ENCODE results near the gene LYST. TPM values are rescaled to one million over a fixed set of nuclear protein-coding genes. Genes with fewer than 3 reads are reported as not detected.

Gene LYST
- total RNA-seq, 2 experiments from 2014 or later, result 4.0 to 8.2 TPM

DNA sequence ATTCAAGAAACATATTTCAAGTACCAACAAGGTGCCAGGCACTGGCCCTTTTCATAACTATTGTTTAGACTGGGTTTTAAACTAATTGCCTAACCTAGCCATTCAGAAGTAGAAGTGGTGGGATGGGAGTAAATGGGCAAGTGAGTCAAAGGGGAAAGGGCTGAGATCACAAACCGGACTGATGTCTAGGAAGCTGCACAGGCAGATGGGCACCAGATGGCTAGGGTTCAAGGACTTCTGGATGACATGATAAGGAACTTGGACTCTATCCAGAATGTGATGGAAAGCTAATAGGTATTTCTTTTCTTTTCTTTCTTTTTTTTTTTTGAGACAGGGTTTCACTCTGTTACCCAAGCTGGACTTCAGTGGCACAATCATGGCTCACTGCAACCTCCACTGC lies 46.6 kb downstream of the LYST start:
- Histone ChIP-seq H3K4me1 (ENCODE audit: insufficient read depth, low read length, poor library complexity, severe bottlenecking) (no peaks in the 10 kb centered on the region), H3K36me3 (ENCODE audit: insufficient read depth, low read length) (no peaks in the 10 kb centered on the region), H3K27ac (ENCODE audit: low read depth, low read length, poor library complexity, severe bottlenecking) (no peak overlapping the region), H3K4me2 (ENCODE audit: low read length) (no peak overlapping the region), H3K9me2 (ENCODE audit: insufficient read depth, low read length) (no peaks in the 10 kb centered on the region), H3K79me2 (ENCODE audit: insufficient read depth, low read depth, low read length) (no peaks in the 10 kb centered on the region), H2AFZ (ENCODE audit: low read length) (no peak overlapping the region), H3K4me3 (ENCODE audit: low read depth, low read length, poor library complexity, severe bottlenecking) (no peak overlapping the region), H3K9me3 (ENCODE audit: low read length) (no peaks in the 10 kb centered on the region), H4K20me1 (ENCODE audit: insufficient read depth, low read length) (no peaks in the 10 kb centered on the region)
- intact Hi-C loops (cut with micrococcal nuclease; ENCODE audit: unreplicated experiment), result no loop called here
- TF ChIP-seq, protein P1, sequence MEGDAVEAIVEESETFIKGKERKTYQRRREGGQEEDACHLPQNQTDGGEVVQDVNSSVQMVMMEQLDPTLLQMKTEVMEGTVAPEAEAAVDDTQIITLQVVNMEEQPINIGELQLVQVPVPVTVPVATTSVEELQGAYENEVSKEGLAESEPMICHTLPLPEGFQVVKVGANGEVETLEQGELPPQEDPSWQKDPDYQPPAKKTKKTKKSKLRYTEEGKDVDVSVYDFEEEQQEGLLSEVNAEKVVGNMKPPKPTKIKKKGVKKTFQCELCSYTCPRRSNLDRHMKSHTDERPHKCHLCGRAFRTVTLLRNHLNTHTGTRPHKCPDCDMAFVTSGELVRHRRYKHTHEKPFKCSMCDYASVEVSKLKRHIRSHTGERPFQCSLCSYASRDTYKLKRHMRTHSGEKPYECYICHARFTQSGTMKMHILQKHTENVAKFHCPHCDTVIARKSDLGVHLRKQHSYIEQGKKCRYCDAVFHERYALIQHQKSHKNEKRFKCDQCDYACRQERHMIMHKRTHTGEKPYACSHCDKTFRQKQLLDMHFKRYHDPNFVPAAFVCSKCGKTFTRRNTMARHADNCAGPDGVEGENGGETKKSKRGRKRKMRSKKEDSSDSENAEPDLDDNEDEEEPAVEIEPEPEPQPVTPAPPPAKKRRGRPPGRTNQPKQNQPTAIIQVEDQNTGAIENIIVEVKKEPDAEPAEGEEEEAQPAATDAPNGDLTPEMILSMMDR (conservative IDR thresholded peaks at IDR 0.05; ENCODE audit: low read length), result no peak
- no peak for TF ChIP-seq EZH2phosphoT487 (IDR thresholded peaks at IDR 0.05; ENCODE audit: borderline replicate concordance, low read depth, low read length)
- no TSS peak for BruUV-seq (replicated peaks)
- no peak for DNase-seq (ENCODE audit: low spot score)
- POLR2A ChIA-PET, result interaction anchor here (0.8 kb wide), 1 partner anchor 16 kb away, joined by 3 read pairs; no protein-coding TSS in a partner anchor
- CTCF ChIA-PET (ENCODE audit: unreplicated experiment), result no interaction called here

DNA sequence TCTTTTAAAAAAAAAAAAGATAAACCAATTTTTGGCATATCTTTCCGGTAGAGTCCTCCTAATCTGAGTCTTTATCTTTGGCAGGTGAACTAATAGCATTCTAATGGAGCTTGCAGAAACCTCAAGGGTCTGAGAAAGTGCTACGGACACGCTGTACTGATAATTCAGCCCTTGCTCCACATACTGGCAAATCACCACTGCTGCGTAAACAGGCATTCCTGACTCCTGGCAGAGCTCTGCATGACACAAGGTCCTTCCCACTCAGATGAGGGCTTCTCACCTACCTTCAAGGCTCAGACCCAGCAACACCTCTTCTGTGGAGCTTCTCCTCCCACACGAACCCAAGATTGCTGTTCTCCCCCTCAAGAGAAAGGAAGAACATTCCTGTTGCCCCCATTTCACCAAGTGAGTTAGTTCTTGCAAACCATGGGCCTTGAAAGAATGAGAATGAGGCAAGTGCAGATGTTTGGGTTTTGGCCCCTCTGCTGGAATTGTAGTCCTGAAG lies 48.0 kb downstream of the LYST start:
- Histone ChIP-seq H3K36me3 (ENCODE audit: insufficient read depth, low read length) (no peaks in the 10 kb centered on the region), H3K4me3 (ENCODE audit: low read depth, low read length, poor library complexity, severe bottlenecking) (no peak overlapping the region), H3K27ac (ENCODE audit: low read depth, low read length, poor library complexity, severe bottlenecking) (no peak overlapping the region), H3K4me2 (ENCODE audit: low read length) (no peak overlapping the region), H3K79me2 (ENCODE audit: insufficient read depth, low read depth, low read length) (no peaks in the 10 kb centered on the region), H2AFZ (ENCODE audit: low read length) (no peak overlapping the region), H3K9me3 (ENCODE audit: low read length) (no peaks in the 10 kb centered on the region), H3K4me1 (ENCODE audit: insufficient read depth, low read length, poor library complexity, severe bottlenecking) (no peaks in the 10 kb centered on the region), H3K9me2 (ENCODE audit: insufficient read depth, low read length) (no peaks in the 10 kb centered on the region), H4K20me1 (ENCODE audit: insufficient read depth, low read length) (no peaks in the 10 kb centered on the region)
- intact Hi-C loops (cut with micrococcal nuclease; ENCODE audit: unreplicated experiment), result no loop called here
- TF ChIP-seq, protein P1 (conservative IDR thresholded peaks at IDR 0.05; ENCODE audit: low read length), result no peak
- no peak for TF ChIP-seq EZH2phosphoT487 (IDR thresholded peaks at IDR 0.05; ENCODE audit: borderline replicate concordance, low read depth, low read length)
- ChIA-PET CTCF (ENCODE audit: unreplicated experiment) (no interaction called here), POLR2A (interaction anchor here (0.7 kb wide), 1 partner anchor 18 kb away, joined by 3 read pairs; no protein-coding TSS in a partner anchor)
- DNase-seq (ENCODE audit: low spot score), result no peak
- no TSS peak for BruUV-seq (replicated peaks)

DNA sequence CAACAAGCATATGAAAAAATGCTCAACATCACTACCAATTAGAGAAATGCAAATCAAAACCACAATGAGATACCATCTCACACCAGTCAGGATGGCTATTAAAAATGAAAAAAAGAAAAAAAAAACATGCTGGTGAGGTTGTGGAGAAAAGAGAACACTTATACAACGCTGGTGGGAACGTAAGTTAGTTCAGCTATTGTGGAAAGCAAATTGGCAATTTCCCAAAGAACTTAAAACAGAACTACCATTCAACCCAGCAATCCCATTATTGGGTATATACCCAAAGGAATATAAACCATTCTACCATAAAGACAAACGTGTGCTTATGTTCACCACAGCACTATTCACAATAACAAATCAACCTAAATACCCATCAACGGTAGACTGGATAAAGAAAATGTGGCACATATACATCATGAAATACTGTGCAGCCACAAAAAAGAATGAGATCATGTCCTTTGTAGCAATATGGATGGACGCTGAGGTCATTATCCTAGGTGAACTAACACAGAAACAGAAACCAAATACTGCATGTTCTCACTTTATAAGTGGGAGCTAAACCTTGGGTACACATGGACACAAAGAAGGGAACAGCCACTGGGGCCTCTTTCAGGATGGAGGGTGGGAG lies 49.5 kb downstream of the LYST start:
- intact Hi-C loops (cut with micrococcal nuclease; ENCODE audit: unreplicated experiment), result no loop called here
- H3K4me1 ChIP-seq (ENCODE audit: insufficient read depth, low read length, poor library complexity, severe bottlenecking), result no peaks in the 10 kb centered on the region
- no peaks in the 10 kb centered on the region for H3K36me3 ChIP-seq (ENCODE audit: insufficient read depth, low read length)
- no peak overlapping the region for H3K4me2 ChIP-seq (ENCODE audit: low read length)
- no peaks in the 10 kb centered on the region for H3K9me3 ChIP-seq (ENCODE audit: low read length)
- CTCF ChIA-PET (ENCODE audit: unreplicated experiment), result no interaction called here
- H3K9me2 ChIP-seq (ENCODE audit: insufficient read depth, low read length), result no peaks in the 10 kb centered on the region
- no peak for DNase-seq (ENCODE audit: low spot score)
- no peaks in the 10 kb centered on the region for H3K79me2 ChIP-seq (ENCODE audit: insufficient read depth, low read depth, low read length)
- TF ChIP-seq EZH2phosphoT487 (IDR thresholded peaks at IDR 0.05; ENCODE audit: borderline replicate concordance, low read depth, low read length), result no peak
- TF ChIP-seq, protein P1 (conservative IDR thresholded peaks at IDR 0.05; ENCODE audit: low read length), result no peak
- H4K20me1 ChIP-seq (ENCODE audit: insufficient read depth, low read length), result no peaks in the 10 kb centered on the region
- no TSS peak for BruUV-seq (replicated peaks)
- H3K27ac ChIP-seq (ENCODE audit: low read depth, low read length, poor library complexity, severe bottlenecking), result no peak overlapping the region
- H3K4me3 ChIP-seq (ENCODE audit: low read depth, low read length, poor library complexity, severe bottlenecking), result no peak overlapping the region
- no peak overlapping the region for H2AFZ ChIP-seq (ENCODE audit: low read length)
- POLR2A ChIA-PET, result no interaction called here

Measured in OCI-LY7 (cell line).